ENCODE results near the gene CREB3L4. TPM values are rescaled to one million over a fixed set of nuclear protein-coding genes. Genes with fewer than 3 reads are reported as not detected.

Gene CREB3L4
- total and polyA plus RNA-seq, 2 of the 4 experiments (the other 2 are of a cell fraction), result 6.5 to 9.8 TPM

- no TSS peak for BruUV-seq (replicated peaks)
- Histone ChIP-seq H3K27me3 (ENCODE audit: control insufficient read depth, insufficient read depth, low read length) (no peaks in the 10 kb centered on the region), H3K4me3 (ENCODE audit: insufficient read depth, low read depth, low read length) (no peak overlapping the region), H2BK5ac (ENCODE audit: low read depth, low read length, poor library complexity, severe bottlenecking) (no peak overlapping the region), H2AK9ac (replicated peaks; ENCODE audit: low read depth, low read length, poor library complexity) (no peak overlapping the region), H3K4ac (ENCODE audit: low read depth, low read length) (no peak overlapping the region), H3K4me1 (ENCODE audit: control insufficient read depth, insufficient read depth, low read length) (peaks cover 18% of the 10 kb centered on the region), H4K5ac (ENCODE audit: low read depth, low read length) (no peak overlapping the region), H3K9me3 (ENCODE audit: control insufficient read depth, insufficient read depth, low read length) (no peaks in the 10 kb centered on the region), H2AFZ (replicated peaks; ENCODE audit: low read length, poor library complexity) (no peak overlapping the region), H3K27ac (ENCODE audit: insufficient read depth, low read length) (no peak overlapping the region), H4K8ac (ENCODE audit: low read depth in 2 of 2, low read length in 2 of 2) (no peak overlapping the region), H3K79me1 (ENCODE audit: low read depth in 1 of 2, low read length in 2 of 2) (peaks cover 14 to 72% of the 10 kb centered on the region in 2 experiments), H2AK5ac (ENCODE audit: low read depth, low read length) (no peak overlapping the region), H4K20me1 (ENCODE audit: insufficient read depth, low read length) (peaks cover 31% of the 10 kb centered on the region), H3K4me2 (ENCODE audit: low read depth, low read length) (no peak overlapping the region), H2BK120ac (ENCODE audit: low read depth, low read length) (no peak overlapping the region), H3K9me1 (ENCODE audit: insufficient read depth, low read length) (peaks cover 21% of the 10 kb centered on the region), H2BK20ac (ENCODE audit: low read depth, low read length) (no peak overlapping the region), H3K9ac (ENCODE audit: low read depth, low read length) (no peak overlapping the region), H3K36me3 (ENCODE audit: control insufficient read depth, insufficient read depth, low read length) (peaks cover 13% of the 10 kb centered on the region; the same call in 1 of the 2 replicates), H2BK15ac (ENCODE audit: low read depth, low read length) (no peak overlapping the region), H3K23ac (ENCODE audit: low read depth, low read length) (no peak overlapping the region), H3K14ac (replicated peaks; ENCODE audit: low read depth, low read length) (no peak overlapping the region), H3K18ac (ENCODE audit: low read depth, low read length) (no peak overlapping the region), H3K56ac (ENCODE audit: extremely low read depth, insufficient read depth, low read length) (no peak overlapping the region), H4K91ac (ENCODE audit: insufficient read depth, low read depth, low read length) (no peak overlapping the region)
- TF ChIP-seq RCOR1 (IDR thresholded peaks at IDR 0.05; ENCODE audit: insufficient replicate concordance, low read length) (no peak), CEBPB (IDR thresholded peaks at IDR 0.05; ENCODE audit: low read depth, low read length) (no peak), ELK1 (IDR thresholded peaks at IDR 0.05; ENCODE audit: borderline replicate concordance, low read depth, low read length) (no peak)
- dilution Hi-C loops (cut with HindIII; ENCODE audit: low sequenced_read_pairs, unreplicated experiment) (no loop called here), in situ Hi-C loops (cut with MboI; ENCODE audit: low sequenced_read_pairs) (loop anchor here (25.0 kb wide), 1 partner anchor 423 kb away; the partner anchor contains the start of genes S100A3, S100A4, S100A5 and S100A6), intact Hi-C loops (cut with micrococcal nuclease) (no loop called here)
- ChIA-PET CTCF (no interaction called here), POLR2A (ENCODE audit: unreplicated experiment) (no interaction called here)
- 83% methylated on average over 8 of the region's 11 CpGs; no CpG with 5 or more reads in 1 of the 2 experiments for WGBS, 2 experiments (ENCODE audit: extremely low coverage in 2 of 2, insufficient read length in 1 of 2)
- DNase-seq, result no peak
- no peak for ATAC-seq (ENCODE audit: low read depth)
Observed at GRCh38 chr1:153960206-153960605, 7.5 kb upstream of the CREB3L4 start.
